Prostate gland (tissue), 2 donors: Measurements from ENCODE around the gene NDFIP1. TPM values are rescaled to one million over a fixed set of nuclear protein-coding genes. Genes with fewer than 3 reads are reported as not detected.

Source experiments
- DNase-seq: peaks from one replicate; pipeline ENCODE4 v3.0.0-alpha.2; 2019; ENCODE audit warnings: low spot score
- H3K27ac ChIP-seq, 2 donors: fragments of 200-600 bp; sonication (generic); 2 replicates each; pipeline ENCODE4 v1.5.1; 2017 to 2019
- H3K27me3 ChIP-seq: fragments of 200-600 bp; sonication (generic); replicated peaks from 2 replicates; pipeline ENCODE4 v1.5.1; 2019; ENCODE audit not compliant: insufficient read depth
- H3K36me3 ChIP-seq, 2 donors: fragments of 200-600 bp; sonication (generic); 1 replicate in 1 of 2; 2 replicates in 1 of 2; pipeline versions ENCODE4 v1.5.1 to v1.8.1; 2017 to 2019
- H3K4me1 ChIP-seq: fragments of 200-600 bp; sonication (generic); replicated peaks from 2 replicates; pipeline ENCODE4 v1.5.1; 2019
- H3K4me3 ChIP-seq, 2 donors: fragments of 200-600 bp; sonication (generic); 2 replicates each; pipeline ENCODE4 v1.5.1; 2017 to 2019
- H3K9me3 ChIP-seq: fragments of 200-600 bp; sonication (generic); 2 replicates; pipeline ENCODE4 v1.5.1; 2017
- CTCF ChIP-seq, 4 experiments: fragments of 200-600 bp in 2 of 4; fragments of 450-650 bp in 2 of 4; sonication (generic) in 2 of 4; IDR thresholded peaks; 1 replicate in 3 of 4; 2 replicates in 1 of 4; pipeline ENCODE4 v1.5.1; 2016 to 2019; ENCODE audit warnings: antibody characterized with exemption in 4 of 4, mild to moderate bottlenecking in 2 of 4, moderate library complexity in 2 of 4
- POLR2A ChIP-seq: fragments of 450-650 bp; IDR thresholded peaks from one replicate; pipeline ENCODE4 v1.6.1; 2016; ENCODE audit warnings: antibody characterized with exemption, mild to moderate bottlenecking
- POLR2AphosphoS5 ChIP-seq: sonication (generic); formaldehyde crosslinking; IDR thresholded peaks from one replicate; pipeline ENCODE4 v1.6.1; 2017; ENCODE audit warnings: antibody characterized with exemption
- WGBS: methylation state at CpG from one replicate; pipeline ENCODE4 v1.1.5; 2018; 5-methylcytosine and 5-hydroxymethylcytosine counted together
- intact Hi-C: fragments of 100-400 bp; cut with DNase I; formaldehyde crosslinking; loops from one replicate; pipeline ENCODE4 v1.14.2; 2022
- total RNA-seq, 2 donors: library from RNA; depleted of rRNA; stranded (reverse); fragments of >200 nt; gene quantifications; one replicate each; pipeline ENCODE4 v1.1.0, GENCODE V29; 2016

Gene NDFIP1
- total RNA-seq, 2 donors from 2014 or later = 134 to 234 TPM

- no peak overlapping the region for H3K27ac ChIP-seq
- intact Hi-C loops = no loop called here
- H3K4me3 ChIP-seq = no peak overlapping the region
- DNase-seq = no peak
- no peaks in the 10 kb centered on the region for H3K36me3 ChIP-seq
- H3K27me3 ChIP-seq = no peaks in the 10 kb centered on the region
- 86% methylated on average over 2 of the region's 2 CpGs for WGBS
- TF ChIP-seq POLR2A (no peak), POLR2AphosphoS5 (no peak), CTCF (IDR thresholded peaks at IDR 0.05) (no peak)
- no peaks in the 10 kb centered on the region for H3K4me1 ChIP-seq
- no peaks in the 10 kb centered on the region for H3K9me3 ChIP-seq
These were observed 34.6 kb upstream of the NDFIP1 start for GRCh38 chr5:142074006-142074405.

GRCh38 chr5:142078221-142078620 lies 30.4 kb upstream of the NDFIP1 start:
- Histone ChIP-seq H3K27ac (no peak overlapping the region), H3K4me3 (no peak overlapping the region), H3K9me3 (no peaks in the 10 kb centered on the region), H3K36me3 (no peaks in the 10 kb centered on the region), H3K27me3 (no peaks in the 10 kb centered on the region), H3K4me1 (no peaks in the 10 kb centered on the region)
- 78% methylated on average over 3 of the region's 3 CpGs for WGBS
- no peak for DNase-seq
- intact Hi-C loops = no loop called here
- TF ChIP-seq POLR2A = no peak
- TF ChIP-seq CTCF (IDR thresholded peaks at IDR 0.05) = no peak
- no peak for TF ChIP-seq POLR2AphosphoS5

GRCh38 chr5:142078706-142079105 lies 29.9 kb upstream of the NDFIP1 start:
- H3K4me1 ChIP-seq = no peaks in the 10 kb centered on the region
- H3K4me3 ChIP-seq = no peak overlapping the region
- intact Hi-C loops = no loop called here
- no peak for DNase-seq
- TF ChIP-seq POLR2AphosphoS5 (no peak), CTCF (IDR thresholded peaks at IDR 0.05) (no peak), POLR2A (no peak)
- H3K27ac ChIP-seq = no peak overlapping the region
- no peaks in the 10 kb centered on the region for H3K27me3 ChIP-seq
- WGBS = 70% methylated on average over 1 of the region's 1 CpG
- H3K36me3 ChIP-seq = no peaks in the 10 kb centered on the region
- H3K9me3 ChIP-seq = no peaks in the 10 kb centered on the region

- no peak for DNase-seq
- WGBS = 41% methylated on average over 6 of the region's 6 CpGs
- Histone ChIP-seq H3K4me3 (no peak overlapping the region), H3K36me3 (no peaks in the 10 kb centered on the region), H3K9me3 (no peaks in the 10 kb centered on the region), H3K4me1 (no peaks in the 10 kb centered on the region), H3K27me3 (no peaks in the 10 kb centered on the region), H3K27ac (no peak overlapping the region)
- TF ChIP-seq POLR2AphosphoS5 = no peak
- intact Hi-C loops = no loop called here
These were observed 29.3 kb upstream of the NDFIP1 start for GRCh38 chr5:142079306-142079721.

- TF ChIP-seq POLR2A (no peak), POLR2AphosphoS5 (no peak), CTCF (IDR thresholded peaks at IDR 0.05) (no peak)
- H3K27me3 ChIP-seq = no peaks in the 10 kb centered on the region
- H3K9me3 ChIP-seq = no peaks in the 10 kb centered on the region
- H3K4me3 ChIP-seq = no peak overlapping the region
- no peaks in the 10 kb centered on the region for H3K4me1 ChIP-seq
- no peak overlapping the region for H3K27ac ChIP-seq
- DNase-seq = no peak
- intact Hi-C loops = no loop called here
- no peaks in the 10 kb centered on the region for H3K36me3 ChIP-seq
- WGBS = 73% methylated on average over 7 of the region's 7 CpGs
These were observed 28.3 kb upstream of the NDFIP1 start for GRCh38 chr5:142080248-142080647.
